NB4 (cell line): ENCODE data around the gene DLG5.

Experiments
- DNase-seq: peaks from one replicate; pipeline ENCODE4 v3.0.0; 2010; ENCODE audit warnings: low read depth
- H3K4me3 ChIP-seq: one replicate; pipeline ENCODE4 v1.5.1; 2011; ENCODE audit warnings: mild to moderate bottlenecking, low read depth, low read length, moderate library complexity
- CTCF ChIP-seq: IDR thresholded peaks from one replicate; pipeline ENCODE4 v1.5.1; 2012; ENCODE audit warnings: low read depth, low read length
- MAX ChIP-seq: IDR thresholded peaks from 2 replicates; pipeline ENCODE4 v1.6.1; 2011; ENCODE audit warnings: low read depth, low read length
- MYC ChIP-seq: IDR thresholded peaks from 2 replicates; pipeline ENCODE4 v1.6.1; 2011; ENCODE audit warnings: low read depth, low read length
- POLR2A ChIP-seq: IDR thresholded peaks from 2 replicates; pipeline ENCODE4 v1.6.1; 2011; ENCODE audit warnings: mild to moderate bottlenecking; ENCODE audit not compliant: insufficient read length; ENCODE audit errors: extremely low read depth

Gene DLG5

GRCh38 chr10:77828377-77828776 is 98.2 kb downstream of the DLG5 start:
- H3K4me3 ChIP-seq: no peak overlapping the region
- no peak for TF ChIP-seq POLR2A
- TF ChIP-seq CTCF: no peak
- no peak for TF ChIP-seq MYC
- no peak for TF ChIP-seq MAX
- no peak for DNase-seq

DNA sequence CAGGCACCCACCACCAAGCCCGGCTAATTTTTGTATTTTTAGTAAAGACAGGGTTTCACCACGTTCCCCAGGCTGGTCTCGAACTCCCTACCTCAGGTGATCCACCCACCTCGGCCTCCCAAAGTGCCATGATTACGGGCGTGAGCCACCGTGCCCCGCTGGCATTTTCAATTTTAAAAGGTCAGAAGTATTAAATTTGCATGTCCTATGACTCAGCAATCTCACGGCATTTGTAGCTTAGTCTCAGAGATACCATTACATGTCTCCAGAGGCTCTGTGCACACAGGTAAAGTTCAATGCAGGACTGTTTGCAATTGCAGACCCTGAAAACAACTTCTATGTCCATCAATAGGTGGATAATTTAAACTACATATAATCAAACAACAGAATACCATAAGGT is 99.2 kb downstream of the DLG5 start:
- no peak for DNase-seq
- no peak overlapping the region for H3K4me3 ChIP-seq
- TF ChIP-seq POLR2A: no peak

DNA sequence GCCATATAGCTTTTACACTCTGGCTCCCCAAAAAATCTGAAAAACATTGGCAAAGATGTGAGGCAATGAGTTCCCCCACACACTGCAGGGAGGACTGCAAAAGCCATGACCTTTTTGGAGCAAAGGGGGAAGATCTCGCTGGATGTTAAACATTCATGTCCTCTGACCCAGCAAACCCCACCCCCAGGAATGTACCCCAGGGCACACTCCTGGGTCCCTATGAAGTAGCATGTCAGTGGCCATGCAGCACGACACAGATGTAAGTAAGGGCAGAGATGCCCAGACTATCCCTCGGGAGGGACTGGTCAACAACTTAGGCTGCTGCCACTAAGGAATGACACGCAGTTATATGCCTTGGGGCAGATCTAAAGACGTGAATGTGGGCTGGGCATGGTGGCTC is 100.6 kb downstream of the DLG5 start:
- TF ChIP-seq POLR2A (no peak), MAX (no peak), MYC (no peak), CTCF (no peak)
- no peak overlapping the region for H3K4me3 ChIP-seq
- DNase-seq: no peak

DNA sequence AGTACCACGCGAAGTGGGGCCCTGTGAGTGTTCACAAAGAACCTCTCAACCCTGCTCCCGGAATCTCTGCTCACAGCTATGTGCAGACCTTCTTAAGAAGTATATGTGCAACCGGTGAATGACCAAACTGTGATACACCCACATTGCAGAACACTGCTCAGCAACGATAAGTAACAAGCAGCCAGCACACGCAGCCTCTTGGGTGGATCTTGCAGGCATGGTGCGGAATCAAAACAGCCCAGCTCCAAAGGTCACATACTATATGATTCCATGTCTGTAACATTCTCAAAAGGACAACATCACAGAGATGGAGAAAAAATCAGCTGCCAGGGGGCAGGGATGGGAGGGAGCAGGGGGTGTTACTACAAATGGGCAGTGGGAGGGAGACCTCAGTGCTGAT is 101.6 kb downstream of the DLG5 start:
- TF ChIP-seq MAX (no peak), MYC (no peak), POLR2A (no peak), CTCF (no peak)
- H3K4me3 ChIP-seq: no peak overlapping the region
- DNase-seq: no peak

GRCh38 chr10:77823811-77824542 is 102.6 kb downstream of the DLG5 start:
- no peak for TF ChIP-seq CTCF
- TF ChIP-seq MAX: no peak
- TF ChIP-seq POLR2A: no peak
- no peak for TF ChIP-seq MYC
- no peak overlapping the region for H3K4me3 ChIP-seq
- DNase-seq: no peak

DNA sequence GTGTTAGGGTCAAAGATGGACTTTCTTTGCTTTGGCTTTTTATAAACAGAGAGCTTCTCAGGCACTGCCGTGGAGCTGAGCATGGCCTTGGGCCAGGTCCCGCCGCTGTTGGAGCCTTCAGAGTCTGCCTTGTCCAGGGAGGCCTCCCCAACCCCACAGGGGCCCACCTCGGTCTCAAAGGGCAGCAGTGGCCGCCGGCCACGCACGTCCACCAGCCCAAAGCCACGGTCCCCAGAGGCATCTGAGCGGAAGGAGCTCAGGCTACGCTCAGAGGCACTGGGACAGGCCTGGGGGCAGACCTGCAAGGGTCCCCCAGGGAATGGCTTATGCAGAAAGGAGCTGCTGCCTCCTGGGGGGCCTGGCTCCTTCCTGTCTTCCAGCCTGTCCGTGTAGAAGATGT is 105.0 kb downstream of the DLG5 start:
- TF ChIP-seq CTCF: no peak
- no peak for TF ChIP-seq POLR2A
- no peak for TF ChIP-seq MAX
- no peak for TF ChIP-seq MYC
- no peak overlapping the region for H3K4me3 ChIP-seq
- no peak for DNase-seq
